AG10803 (cell line): Measurements from ENCODE around the gene MAGEB16.

Experiments
- DNase-seq: peaks from one replicate; pipeline ENCODE4 v3.0.0; 2010; ENCODE audit warnings: low read depth
- H3K4me3 ChIP-seq: 2 replicates; pipeline ENCODE4 v1.5.1; 2011; ENCODE audit warnings: mild to moderate bottlenecking, low read length, control low read depth
- TF ChIP-seq, protein P1 (sequence below): conservative IDR thresholded peaks from 2 replicates; pipeline ENCODE4 v1.5.1; 2011; ENCODE audit warnings: mild to moderate bottlenecking, low read length, control low read depth, inconsistent platforms

Gene MAGEB16

DNA sequence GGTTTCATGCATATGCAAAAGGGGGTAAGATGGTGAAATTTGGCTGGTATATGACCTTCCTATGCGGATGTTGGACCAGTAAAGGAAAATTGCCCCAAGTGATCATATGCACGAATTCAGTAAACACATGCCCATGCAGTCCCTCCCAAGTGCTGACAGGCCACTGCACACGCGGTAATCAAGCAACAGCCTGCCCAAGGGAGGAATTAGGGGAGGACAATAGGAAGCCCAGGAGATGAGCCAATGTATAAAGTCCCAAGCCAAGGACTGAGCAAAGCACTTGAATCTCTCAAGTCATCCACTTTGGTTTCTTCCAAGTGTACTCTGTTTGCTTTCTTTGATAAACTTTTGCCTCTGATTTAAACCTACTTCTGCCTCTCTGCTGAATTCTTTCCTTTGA lies 21.1 kb downstream of the MAGEB16 start:
- no peak overlapping the region for H3K4me3 ChIP-seq
- no peak for DNase-seq

DNA sequence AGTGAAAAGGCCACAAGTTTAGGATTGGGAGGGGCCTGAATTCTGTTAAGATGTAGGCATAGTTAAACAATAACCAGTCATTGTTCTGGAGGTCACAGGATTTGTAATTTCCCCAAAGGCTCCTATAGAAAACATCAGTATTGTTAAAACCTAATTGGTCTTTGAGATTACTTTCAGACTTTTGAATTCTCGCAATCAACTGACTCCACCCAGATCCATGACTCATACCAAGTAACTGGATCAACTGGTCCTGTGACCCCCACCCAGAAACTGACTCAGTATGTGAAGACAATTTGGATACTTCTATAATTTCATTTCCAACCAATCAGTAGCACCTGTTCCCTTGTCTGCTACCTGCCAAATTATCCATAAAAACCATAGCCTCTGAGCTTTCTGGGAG lies 28.4 kb downstream of the MAGEB16 start:
- H3K4me3 ChIP-seq: no peak overlapping the region
- TF ChIP-seq, protein P1, sequence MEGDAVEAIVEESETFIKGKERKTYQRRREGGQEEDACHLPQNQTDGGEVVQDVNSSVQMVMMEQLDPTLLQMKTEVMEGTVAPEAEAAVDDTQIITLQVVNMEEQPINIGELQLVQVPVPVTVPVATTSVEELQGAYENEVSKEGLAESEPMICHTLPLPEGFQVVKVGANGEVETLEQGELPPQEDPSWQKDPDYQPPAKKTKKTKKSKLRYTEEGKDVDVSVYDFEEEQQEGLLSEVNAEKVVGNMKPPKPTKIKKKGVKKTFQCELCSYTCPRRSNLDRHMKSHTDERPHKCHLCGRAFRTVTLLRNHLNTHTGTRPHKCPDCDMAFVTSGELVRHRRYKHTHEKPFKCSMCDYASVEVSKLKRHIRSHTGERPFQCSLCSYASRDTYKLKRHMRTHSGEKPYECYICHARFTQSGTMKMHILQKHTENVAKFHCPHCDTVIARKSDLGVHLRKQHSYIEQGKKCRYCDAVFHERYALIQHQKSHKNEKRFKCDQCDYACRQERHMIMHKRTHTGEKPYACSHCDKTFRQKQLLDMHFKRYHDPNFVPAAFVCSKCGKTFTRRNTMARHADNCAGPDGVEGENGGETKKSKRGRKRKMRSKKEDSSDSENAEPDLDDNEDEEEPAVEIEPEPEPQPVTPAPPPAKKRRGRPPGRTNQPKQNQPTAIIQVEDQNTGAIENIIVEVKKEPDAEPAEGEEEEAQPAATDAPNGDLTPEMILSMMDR: no peak
- DNase-seq: no peak

More for the DNA sequence above, 21.1 kb downstream of the MAGEB16 start:
- TF ChIP-seq, protein P1: no peak

DNA sequence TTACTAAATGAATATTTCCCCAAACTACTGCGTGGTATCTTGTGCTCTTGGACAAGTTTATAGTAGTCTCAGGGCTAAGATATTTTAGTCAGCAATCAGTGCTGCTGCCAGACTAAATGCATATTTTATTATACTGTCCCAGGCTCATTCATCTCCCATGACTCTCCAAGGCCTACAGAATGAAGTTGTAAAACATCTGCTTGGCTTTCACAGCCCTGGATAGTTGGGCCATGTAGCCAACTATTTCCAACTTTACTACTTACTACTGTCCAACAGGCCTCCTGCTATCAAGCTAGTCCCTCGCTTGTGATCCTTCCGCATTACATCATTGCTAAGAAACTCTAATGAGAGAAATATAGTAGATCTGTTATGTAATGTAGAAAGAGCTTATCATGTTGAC lies 31.4 kb downstream of the MAGEB16 start:
- H3K4me3 ChIP-seq: no peak overlapping the region
- TF ChIP-seq, protein P1: no peak
- DNase-seq: no peak

DNA sequence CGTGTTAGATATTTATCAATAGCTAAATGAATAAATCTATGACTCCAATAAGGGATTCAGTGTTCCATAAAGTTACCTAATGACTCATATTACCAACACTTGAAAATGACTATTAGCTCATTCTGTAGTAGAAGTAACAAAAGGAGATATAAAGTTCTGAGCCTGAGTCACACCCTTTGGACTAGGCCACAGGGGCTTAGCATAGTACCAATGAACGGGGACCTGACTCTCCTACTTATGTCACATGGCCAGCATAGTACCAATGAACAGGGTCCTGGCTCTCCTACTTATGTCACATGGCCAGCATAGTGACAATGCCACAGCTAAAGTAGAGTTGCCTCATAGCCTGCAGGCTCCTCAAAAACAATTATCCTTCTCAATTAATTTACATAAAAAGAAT lies 43.7 kb downstream of the MAGEB16 start:
- TF ChIP-seq, protein P1: no peak
- no peak for DNase-seq
- no peak overlapping the region for H3K4me3 ChIP-seq

DNA sequence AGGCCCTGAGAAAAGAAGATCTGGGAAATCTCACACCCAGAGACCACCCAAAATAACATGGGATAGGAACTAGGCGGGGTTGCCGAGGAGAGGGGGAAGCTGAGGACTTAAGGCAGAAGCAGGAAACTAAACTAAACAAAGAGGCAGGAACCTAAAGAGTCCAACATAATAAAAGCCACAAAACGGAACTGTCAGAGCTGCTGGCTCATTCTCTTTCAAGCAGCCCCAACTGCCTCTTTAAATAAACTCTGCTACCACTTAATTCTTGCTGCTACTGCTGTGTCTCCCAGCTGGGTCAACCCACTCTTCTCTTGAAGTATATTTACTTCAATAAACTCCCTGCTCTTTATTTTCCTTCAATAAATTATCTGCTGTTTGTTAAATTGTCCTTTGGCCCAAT lies 44.5 kb downstream of the MAGEB16 start:
- no peak overlapping the region for H3K4me3 ChIP-seq
- no peak for DNase-seq
- TF ChIP-seq, protein P1: no peak

DNA sequence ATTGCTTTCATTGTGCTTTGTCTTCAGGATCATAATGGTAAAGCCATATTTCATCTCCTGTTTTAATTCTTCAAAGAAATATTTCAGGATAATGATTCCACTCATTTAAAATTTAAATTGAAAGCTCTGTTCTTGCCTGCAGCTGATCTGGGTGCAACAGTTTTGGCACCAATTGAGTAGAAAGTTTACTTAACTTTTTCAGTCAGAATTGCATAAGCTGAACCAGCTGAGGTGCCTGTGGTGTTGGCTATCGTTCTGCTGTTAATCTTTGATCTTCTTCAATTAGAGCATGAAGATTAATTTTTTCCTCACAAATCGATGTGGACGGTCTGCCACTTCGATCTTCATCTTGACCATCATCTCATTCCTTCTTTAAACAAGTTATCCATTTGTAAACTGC lies 49.6 kb downstream of the MAGEB16 start:
- TF ChIP-seq, protein P1: no peak
- no peak for DNase-seq
- H3K4me3 ChIP-seq: no peak overlapping the region
